ENCODE measurements around the gene LENEP. TPM values are rescaled to one million over a fixed set of nuclear protein-coding genes. Genes with fewer than 3 reads are reported as not detected.

Gene LENEP
- total RNA-seq, 1 experiment from 2014 or later = 0.42 TPM

DNA sequence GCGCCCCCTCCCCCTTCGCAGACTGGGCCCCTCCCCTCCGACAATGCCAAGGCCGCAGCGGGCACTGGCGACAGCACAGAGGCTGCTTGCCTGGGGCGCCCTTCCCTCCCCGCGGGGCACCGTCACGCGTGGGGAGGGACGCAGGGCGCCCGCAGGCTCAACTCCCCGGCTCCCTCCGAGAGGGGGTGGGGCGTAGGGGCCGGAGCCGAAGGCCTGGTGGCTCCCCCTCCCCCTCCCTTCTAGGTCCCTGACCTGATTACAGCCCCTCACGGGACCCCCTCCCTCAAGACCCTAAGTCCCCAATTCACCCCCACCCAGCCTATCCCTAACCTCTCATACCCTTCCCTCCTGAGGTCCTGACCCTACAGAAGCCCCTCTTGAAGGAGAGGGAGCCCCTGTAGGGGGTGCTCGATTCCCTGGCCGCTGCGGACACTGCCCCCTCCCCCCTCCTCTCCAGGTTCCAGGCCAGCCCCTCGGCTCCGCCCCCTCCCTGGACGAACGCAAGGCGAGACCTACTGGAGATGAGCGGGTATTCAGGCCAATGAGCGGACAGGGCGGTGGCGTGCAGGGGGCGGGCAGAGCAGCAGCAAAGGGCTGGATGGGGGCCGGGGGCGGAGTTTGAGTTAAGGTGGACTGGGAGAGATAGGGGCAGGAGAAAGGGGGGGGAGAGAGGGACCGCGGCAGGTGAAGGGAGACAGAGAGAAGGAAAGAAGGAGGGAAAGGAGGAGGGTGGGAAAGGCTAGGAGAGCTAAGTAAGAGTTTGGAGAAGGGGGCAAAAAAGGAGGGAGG is 8.5 kb downstream of the LENEP start:
- no peaks in the 10 kb centered on the region for H3K9me3 ChIP-seq (ENCODE audit: control insufficient read depth in 1 of 2, insufficient read depth in 1 of 2, low read depth in 1 of 2, low read length in 2 of 2)
- BruUV-seq (replicated peaks) = no TSS peak
- H2AFZ ChIP-seq (ENCODE audit: low read depth, low read length, poor library complexity, severe bottlenecking) = no peak overlapping the region

More for the DNA sequence above, 8.5 kb downstream of the LENEP start:
- Histone ChIP-seq H4K20me1 (ENCODE audit: insufficient read depth) (no peaks in the 10 kb centered on the region), H3K9ac (ENCODE audit: low read length) (peak overlapping the region; percentile 91), H3K4me1 (ENCODE audit: control insufficient read depth in 1 of 2, insufficient read depth in 2 of 2, low read length in 2 of 2) (peaks cover 22 to 66% of the 10 kb centered on the region in 2 experiments), H3K4me2 (ENCODE audit: low read length) (peak overlapping the region; percentile 96), H3K27me3 (ENCODE audit: insufficient read depth, low read length) (no peaks in the 10 kb centered on the region), H3K4me3 (replicated peaks in 1 of 2; ENCODE audit: low read depth in 1 of 2, low read length in 2 of 2) (peak overlapping the region; percentile 85 to 98), H3K9me2 (ENCODE audit: insufficient read depth) (no peaks in the 10 kb centered on the region), H3K36me3 (ENCODE audit: control insufficient read depth in 1 of 2, insufficient read depth in 2 of 2, low read length in 2 of 2) (no peaks in the 10 kb centered on the region; a peak in 1 of 4 replicates), H3K27ac (ENCODE audit: low read depth, low read length) (peak overlapping the region; percentile 99), H3K79me2 (ENCODE audit: insufficient read depth, low read length) (peaks cover 43% of the 10 kb centered on the region)
- POLR2A ChIA-PET = interaction anchor here (0.6 to 1.4 kb wide), 8 partner anchors 10 to 339 kb away, joined by 3 to 7 read pairs (median 3); no protein-coding TSS in a partner anchor
- intact Hi-C loops (cut with micrococcal nuclease) = loop anchor here (1.0 to 5.0 kb wide), 3 partner anchors 15 to 50 kb away; partner anchors contain the start of genes ADAM15 and CKS1B
- DNase-seq (ENCODE audit: low read depth, low spot score) = peak; percentile 99
- CTCF ChIA-PET = interaction anchor here (0.6 to 1.8 kb wide), 8 partner anchors 14 to 516 kb away, joined by 3 to 7 read pairs (median 3); partner anchors contain the start of genes ADAM15 and SHC1
- RAD21 ChIA-PET (ENCODE audit: low non-redundant PET in 1 of 2, low total read pairs in 2 of 2, uncharacterized antibody in 2 of 2, unreplicated experiment in 2 of 2) = interaction anchor here (0.6 to 0.7 kb wide), 2 partner anchors 68 to 271 kb away, joined by 4 to 7 read pairs; partner anchors contain the start of gene CLK2 (in 1 of the 2)
- TF ChIP-seq, protein P1, sequence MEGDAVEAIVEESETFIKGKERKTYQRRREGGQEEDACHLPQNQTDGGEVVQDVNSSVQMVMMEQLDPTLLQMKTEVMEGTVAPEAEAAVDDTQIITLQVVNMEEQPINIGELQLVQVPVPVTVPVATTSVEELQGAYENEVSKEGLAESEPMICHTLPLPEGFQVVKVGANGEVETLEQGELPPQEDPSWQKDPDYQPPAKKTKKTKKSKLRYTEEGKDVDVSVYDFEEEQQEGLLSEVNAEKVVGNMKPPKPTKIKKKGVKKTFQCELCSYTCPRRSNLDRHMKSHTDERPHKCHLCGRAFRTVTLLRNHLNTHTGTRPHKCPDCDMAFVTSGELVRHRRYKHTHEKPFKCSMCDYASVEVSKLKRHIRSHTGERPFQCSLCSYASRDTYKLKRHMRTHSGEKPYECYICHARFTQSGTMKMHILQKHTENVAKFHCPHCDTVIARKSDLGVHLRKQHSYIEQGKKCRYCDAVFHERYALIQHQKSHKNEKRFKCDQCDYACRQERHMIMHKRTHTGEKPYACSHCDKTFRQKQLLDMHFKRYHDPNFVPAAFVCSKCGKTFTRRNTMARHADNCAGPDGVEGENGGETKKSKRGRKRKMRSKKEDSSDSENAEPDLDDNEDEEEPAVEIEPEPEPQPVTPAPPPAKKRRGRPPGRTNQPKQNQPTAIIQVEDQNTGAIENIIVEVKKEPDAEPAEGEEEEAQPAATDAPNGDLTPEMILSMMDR (IDR thresholded peaks at IDR 0.05 in 2 of 3, conservative IDR thresholded peaks at IDR 0.05 in 1 of 3; ENCODE audit: borderline replicate concordance in 1 of 3, insufficient read depth in 1 of 3, low read depth in 2 of 3, low read length in 2 of 3) = peak in 2 of 3 experiments; percentile 52; a peak in 4 of 6 replicates
- TF ChIP-seq EGR1 (IDR thresholded peaks at IDR 0.05; ENCODE audit: low read depth) (no peak), TCF7L2 (IDR thresholded peaks at IDR 0.05; ENCODE audit: borderline replicate concordance, extremely low read depth, insufficient read depth, insufficient read length) (peak; percentile 52)
- peak; percentile 72 for ATAC-seq

Measured in HCT116 (cell line).